Activated B cell treated with CpG ODN at 0.5 μM for 24 hours (primary cell): Measurements from ENCODE around the gene PUS7L. TPM values are rescaled to one million over a fixed set of nuclear protein-coding genes. Genes with fewer than 3 reads are reported as not detected.

ENCODE experiments used
- ATAC-seq: fragments of 200-7000 bp; cut with Tn5 transposase; one replicate; pipeline ENCODE4 v1.10.0; 2021; ENCODE audit warnings: low read depth, mild to moderate bottlenecking, moderate library complexity
- CTCF ChIA-PET: fragments of 350-600 bp; sonication (Branson Sonifier 250); formaldehyde crosslinking; loops from one replicate; lab custom pipeline; 2021; ENCODE audit warnings: antibody characterized with exemption; lab: Charles Lee
- POLR2A ChIA-PET: fragments of 350-600 bp; sonication (Branson Sonifier 250); formaldehyde crosslinking; loops from one replicate; lab custom pipeline; 2021; ENCODE audit warnings: antibody characterized with exemption; lab: Charles Lee
- DNase-seq: peaks from one replicate; pipeline ENCODE4 v3.0.0; 2022
- H3K27ac Mint-ChIP-seq: one replicate; pipeline ENCODE4 v1.8.0; 2020; ENCODE audit warnings: mixed read lengths
- H3K27me3 Mint-ChIP-seq: one replicate; pipeline ENCODE4 v1.8.0; 2021; ENCODE audit warnings: mixed read lengths
- H3K36me3 Mint-ChIP-seq: one replicate; pipeline ENCODE4 v1.8.0; 2021; ENCODE audit warnings: low read depth, mixed read lengths
- H3K4me1 Mint-ChIP-seq: one replicate; pipeline ENCODE4 v1.8.0; 2021; ENCODE audit warnings: mixed read lengths
- H3K4me3 Mint-ChIP-seq: one replicate; pipeline ENCODE4 v1.8.0; 2020; ENCODE audit warnings: mild to moderate bottlenecking, mixed read lengths
- H3K9me3 Mint-ChIP-seq: one replicate; pipeline ENCODE4 v1.8.0; 2020; ENCODE audit warnings: mixed read lengths
- CTCF ChIP-seq: fragments of 200-600 bp; IDR thresholded peaks from one replicate; pipeline ENCODE4 v1.8.0; 2022; ENCODE audit warnings: antibody characterized with exemption, mild to moderate bottlenecking
- intact Hi-C: fragments of 100-400 bp; cut with micrococcal nuclease; formaldehyde crosslinking; loops from one replicate; pipeline ENCODE4 v1.15.1; 2024
- total RNA-seq: library from RNA; stranded (reverse); gene quantifications from 2 replicates; pipeline ENCODE4 v1.2.3, GENCODE V29; 2022

PUS7L gene
- total RNA-seq, 1 donor from 2014 or later, result 19.9 TPM

- DNase-seq (no peak), ATAC-seq (no peak)
- no peak for TF ChIP-seq CTCF
- Mint-ChIP-seq H3K27me3 (no peaks in the 10 kb centered on the region), H3K4me3 (no peak overlapping the region), H3K9me3 (no peaks in the 10 kb centered on the region), H3K4me1 (no peaks in the 10 kb centered on the region), H3K27ac (no peak overlapping the region), H3K36me3 (peaks cover 57% of the 10 kb centered on the region)
- intact Hi-C loops, result no loop called here
- POLR2A ChIA-PET, result no interaction called here
- CTCF ChIA-PET, result no interaction called here
Measured at GRCh38 chr12:43737646-43738045, 20.9 kb downstream of the PUS7L start.

GRCh38 chr12:43736927-43737440, 21.6 kb downstream of the PUS7L start:
- peaks cover 56% of the 10 kb centered on the region for H3K36me3 Mint-ChIP-seq
- H3K9me3 Mint-ChIP-seq, result no peaks in the 10 kb centered on the region
- no peak overlapping the region for H3K4me3 Mint-ChIP-seq
- no peak overlapping the region for H3K27ac Mint-ChIP-seq
- H3K4me1 Mint-ChIP-seq, result no peaks in the 10 kb centered on the region
- ChIA-PET POLR2A (no interaction called here), CTCF (no interaction called here)
- intact Hi-C loops, result no loop called here
- ATAC-seq (no peak), DNase-seq (no peak)
- TF ChIP-seq CTCF, result no peak
- no peaks in the 10 kb centered on the region for H3K27me3 Mint-ChIP-seq

GRCh38 chr12:43733687-43734086, 24.9 kb downstream of the PUS7L start:
- ATAC-seq, result no peak
- POLR2A ChIA-PET, result no interaction called here
- Mint-ChIP-seq H3K27ac (no peak overlapping the region), H3K4me3 (no peak overlapping the region), H3K4me1 (no peaks in the 10 kb centered on the region), H3K36me3 (peaks cover 59% of the 10 kb centered on the region), H3K27me3 (no peaks in the 10 kb centered on the region), H3K9me3 (no peaks in the 10 kb centered on the region)
- TF ChIP-seq CTCF, result no peak
- intact Hi-C loops, result no loop called here
- no peak for DNase-seq
- CTCF ChIA-PET, result no interaction called here

GRCh38 chr12:43730283-43730682, 28.3 kb downstream of the PUS7L start:
- ATAC-seq (no peak), DNase-seq (no peak)
- Mint-ChIP-seq H3K27me3 (no peaks in the 10 kb centered on the region), H3K4me3 (no peak overlapping the region), H3K9me3 (no peaks in the 10 kb centered on the region), H3K36me3 (peaks cover 51% of the 10 kb centered on the region), H3K27ac (no peak overlapping the region), H3K4me1 (no peaks in the 10 kb centered on the region)
- POLR2A ChIA-PET, result no interaction called here
- no peak for TF ChIP-seq CTCF
- intact Hi-C loops, result no loop called here
- CTCF ChIA-PET, result no interaction called here

DNA sequence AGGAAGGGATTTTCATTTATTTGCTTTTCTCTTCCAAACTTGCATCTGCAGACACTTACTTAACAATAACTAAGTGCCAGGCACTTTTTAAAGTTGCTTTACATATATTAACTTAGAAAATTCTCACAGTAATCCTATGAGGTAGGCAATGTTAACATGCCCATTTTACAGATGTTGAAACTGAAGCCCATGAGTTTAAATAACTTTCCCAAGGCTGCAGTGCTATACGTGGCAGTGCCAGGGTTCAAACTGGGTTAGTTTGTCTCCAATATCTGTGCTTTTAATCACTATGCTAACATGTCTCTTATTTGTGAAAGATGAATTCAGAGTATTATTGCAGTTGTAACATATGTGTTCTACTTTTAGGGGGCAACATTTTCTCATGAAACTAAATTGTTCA, 29.9 kb downstream of the PUS7L start:
- H3K36me3 Mint-ChIP-seq, result peaks cover 45% of the 10 kb centered on the region
- ChIA-PET POLR2A (no interaction called here), CTCF (no interaction called here)
- H3K27ac Mint-ChIP-seq, result no peak overlapping the region
- intact Hi-C loops, result loop anchor here (1.0 kb wide), 1 partner anchor 283 kb away; no protein-coding TSS in a partner anchor
- no peaks in the 10 kb centered on the region for H3K9me3 Mint-ChIP-seq
- no peak for TF ChIP-seq CTCF
- H3K27me3 Mint-ChIP-seq, result no peaks in the 10 kb centered on the region
- no peak for ATAC-seq
- no peaks in the 10 kb centered on the region for H3K4me1 Mint-ChIP-seq
- DNase-seq, result no peak
- no peak overlapping the region for H3K4me3 Mint-ChIP-seq
